H1 (cell line): ENCODE results near the gene SPTLC3. TPM values are rescaled to one million over a fixed set of nuclear protein-coding genes. Genes with fewer than 3 reads are reported as not detected.

Experiments
- POU5F1 ChIP-seq: IDR thresholded peaks from 2 replicates; pipeline ENCODE4 v1.6.1; 2011; ENCODE audit warnings: low read depth, mild to moderate bottlenecking, low read length, moderate library complexity
- SIN3A ChIP-seq, 2 experiments: IDR thresholded peaks in 1 of 2; conservative IDR thresholded peaks in 1 of 2; 2 replicates each; pipeline ENCODE4 v1.6.1; 2011 to 2012; ENCODE audit warnings: low read length in 2 of 2, improper control_type of control experiment in 1 of 2, low read depth in 1 of 2, mild to moderate bottlenecking in 1 of 2
- TBP ChIP-seq: IDR thresholded peaks from 2 replicates; pipeline ENCODE4 v1.6.1; 2011; ENCODE audit warnings: low read depth, low read length, improper control_type of control experiment
- polyA plus RNA-seq, 7 experiments: library from polyadenylated mRNA; depleted of rRNA in 3 of 7; stranded (reverse) in 5 of 7; unstranded in 2 of 7; fragments of >200 nt in 5 of 7; fragments of 200-250 nt in 2 of 7; gene quantifications; 1 replicate in 5 of 7; 2 replicates in 1 of 7; 4 replicates in 1 of 7; pipeline versions ENCODE4 v1.2.1 to v1.2.3, GENCODE V29; 2011 to 2013; ENCODE audit warnings: missing spikeins in 2 of 7, mixed read lengths in 2 of 7
- total RNA-seq: library from RNA; stranded (reverse); fragmentation: NEBNext Ultra II Directional; extraction: Animal tissue kit (Norgen Biotek cat#: 25700); gene quantifications from 2 replicates; pipeline ENCODE4 v1.2.1, GENCODE V29; 2021

SPTLC3 gene
- total and polyA plus RNA-seq, 2 of the 8 experiments (the other 6 are each of a cell fraction or from before 2014, with no cell fraction given), result 0.23 to 0.82 TPM

GRCh38 chr20:12998046-12998445 is 10.7 kb upstream of the SPTLC3 start (continued):
- TF ChIP-seq SIN3A (conservative IDR thresholded peaks at IDR 0.05 in 1 of 2, IDR thresholded peaks at IDR 0.05 in 1 of 2; ENCODE audit: low read depth in 1 of 2, low read length in 2 of 2) (no peak), POU5F1 (no peak), TBP (no peak)
- TF ChIP-seq, all 59 proteins: peak for 0
